Left forelimb (tissue), 1 donor: ENCODE data around the gene LOXL1.

ENCODE experiments used
- DNase-seq: peaks from one replicate; pipeline ENCODE4 v3.0.0-alpha.2; 2018; ENCODE audit warnings: low spot score

LOXL1 gene, protein sequence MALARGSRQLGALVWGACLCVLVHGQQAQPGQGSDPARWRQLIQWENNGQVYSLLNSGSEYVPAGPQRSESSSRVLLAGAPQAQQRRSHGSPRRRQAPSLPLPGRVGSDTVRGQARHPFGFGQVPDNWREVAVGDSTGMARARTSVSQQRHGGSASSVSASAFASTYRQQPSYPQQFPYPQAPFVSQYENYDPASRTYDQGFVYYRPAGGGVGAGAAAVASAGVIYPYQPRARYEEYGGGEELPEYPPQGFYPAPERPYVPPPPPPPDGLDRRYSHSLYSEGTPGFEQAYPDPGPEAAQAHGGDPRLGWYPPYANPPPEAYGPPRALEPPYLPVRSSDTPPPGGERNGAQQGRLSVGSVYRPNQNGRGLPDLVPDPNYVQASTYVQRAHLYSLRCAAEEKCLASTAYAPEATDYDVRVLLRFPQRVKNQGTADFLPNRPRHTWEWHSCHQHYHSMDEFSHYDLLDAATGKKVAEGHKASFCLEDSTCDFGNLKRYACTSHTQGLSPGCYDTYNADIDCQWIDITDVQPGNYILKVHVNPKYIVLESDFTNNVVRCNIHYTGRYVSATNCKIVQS

DNA sequence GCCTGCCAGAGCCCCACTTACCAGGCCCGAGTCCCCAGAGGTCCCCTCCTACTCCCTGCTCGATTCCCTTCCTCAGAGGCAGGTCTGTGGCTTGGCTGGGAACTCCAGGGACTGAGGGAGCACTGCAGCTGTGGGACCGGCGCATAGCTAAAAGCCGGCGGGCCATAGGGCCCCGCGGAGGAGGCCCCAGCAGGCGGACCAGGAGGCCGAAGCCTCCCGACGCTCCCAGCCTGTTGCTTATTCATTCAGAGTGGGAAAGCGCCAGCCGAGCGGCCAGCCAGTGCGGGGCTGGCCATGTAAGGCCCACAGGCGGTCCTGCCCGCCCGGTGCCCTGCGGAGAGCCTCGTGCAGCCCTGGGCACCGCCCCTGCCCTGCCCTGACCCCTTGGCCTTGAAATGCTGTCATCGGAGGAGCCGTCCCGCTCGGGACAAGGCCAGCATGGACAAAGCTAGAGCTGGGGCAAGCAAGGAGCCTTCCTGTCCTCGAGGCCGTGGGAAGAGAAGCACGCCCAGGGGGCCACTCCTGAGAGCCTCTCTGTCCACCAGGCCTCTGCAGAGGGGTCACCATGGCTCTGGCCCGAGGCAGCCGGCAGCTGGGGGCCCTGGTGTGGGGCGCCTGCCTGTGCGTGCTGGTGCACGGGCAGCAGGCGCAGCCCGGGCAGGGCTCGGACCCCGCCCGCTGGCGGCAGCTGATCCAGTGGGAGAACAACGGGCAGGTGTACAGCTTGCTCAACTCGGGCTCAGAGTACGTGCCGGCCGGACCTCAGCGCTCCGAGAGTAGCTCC is at the start of gene LOXL1:
LOXL1 (plus strand) TSS at position 244 of the 784 bp plus-strand sequence; CDS start at position 566, 322 bp downstream.
- peak; percentile 78 for DNase-seq

DNA sequence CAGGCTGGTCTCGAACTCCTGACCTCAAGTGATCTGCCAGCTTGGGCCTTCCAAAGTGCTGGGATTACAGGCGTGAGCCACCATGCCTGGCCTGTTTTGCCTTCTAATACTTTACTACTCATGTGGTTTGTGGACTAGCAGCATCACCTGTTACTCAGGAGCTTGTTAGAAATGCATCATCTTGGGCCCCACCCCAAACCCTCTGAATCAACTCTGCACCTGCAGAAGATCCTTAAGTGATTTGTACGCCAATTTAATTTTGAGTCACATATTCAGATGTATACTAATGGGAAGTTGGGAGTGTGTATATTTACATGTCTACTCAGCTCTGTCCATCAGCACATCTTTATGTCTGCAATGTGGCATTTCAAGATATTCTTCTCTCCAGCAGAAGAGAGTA is 46.8 kb upstream of the LOXL1 start:
- DNase-seq, result no peak

DNA sequence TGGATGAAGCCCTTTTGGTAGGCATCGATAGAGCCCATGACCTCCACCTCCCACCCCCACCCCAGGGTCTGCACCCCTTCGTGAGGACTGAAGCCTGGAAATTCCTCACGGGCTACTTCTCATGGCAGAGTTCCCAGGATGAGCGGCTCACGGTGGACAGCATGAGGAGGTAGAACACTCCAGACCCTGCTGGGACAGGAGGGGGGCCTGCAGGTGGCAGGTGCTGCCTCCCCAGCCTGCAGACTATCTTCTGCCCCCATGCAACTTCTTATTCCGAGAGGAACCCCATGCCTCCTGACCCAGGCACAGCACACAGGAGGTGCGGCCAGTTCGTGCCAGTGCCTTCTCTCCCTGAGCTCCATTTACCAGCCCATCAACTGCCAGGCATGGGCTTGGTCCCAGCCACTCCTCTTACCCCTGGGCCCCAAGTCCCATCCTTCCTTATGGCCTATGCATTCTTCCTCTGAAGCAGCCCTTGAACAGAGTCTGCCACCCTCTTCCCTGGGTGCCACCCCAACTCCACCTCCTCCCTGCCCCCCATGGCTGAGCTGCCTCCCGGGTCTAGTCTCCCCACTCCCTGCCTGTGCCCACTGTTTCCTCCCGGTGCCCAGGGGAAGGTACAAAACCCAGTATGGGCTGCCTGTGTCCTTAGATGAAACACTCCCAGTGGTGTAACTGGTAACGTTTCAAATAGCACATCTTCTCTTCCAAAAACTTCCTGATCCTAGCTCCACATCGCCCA is 44.5 kb upstream of the LOXL1 start:
- peak; percentile 60 for DNase-seq

DNA sequence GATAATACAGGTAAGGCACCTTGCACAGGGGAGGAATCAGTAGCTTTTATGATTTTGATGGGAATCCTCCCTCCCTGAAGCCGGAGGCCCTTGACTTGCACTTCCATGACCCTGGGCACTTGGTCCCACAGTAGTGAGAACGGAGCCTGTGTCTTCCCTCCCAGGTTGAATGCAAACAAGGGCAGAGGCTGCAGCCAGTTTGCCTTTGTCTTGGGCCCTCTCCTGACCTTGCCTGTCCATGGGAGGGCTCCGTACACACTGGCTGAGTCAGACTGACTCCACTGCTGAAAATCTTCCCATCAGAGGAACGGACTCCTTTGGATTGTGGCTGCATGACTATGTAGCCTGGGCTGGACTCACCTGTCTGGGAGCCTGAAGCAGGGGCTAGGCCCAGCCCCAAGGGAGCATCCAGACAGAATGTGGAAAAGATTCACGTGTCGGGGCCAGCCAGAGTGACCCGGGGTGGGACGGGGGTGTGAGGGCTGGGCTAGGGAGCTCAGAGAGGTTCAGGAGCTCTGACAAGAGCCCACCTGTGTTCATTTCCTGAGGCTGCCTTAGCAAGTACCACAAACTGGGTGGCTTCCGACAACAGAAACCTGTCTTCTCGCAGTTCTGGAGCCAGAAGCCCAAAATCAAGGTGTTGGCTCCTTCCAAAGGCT is 43.4 kb upstream of the LOXL1 start:
- DNase-seq, result peak; percentile 53

DNA sequence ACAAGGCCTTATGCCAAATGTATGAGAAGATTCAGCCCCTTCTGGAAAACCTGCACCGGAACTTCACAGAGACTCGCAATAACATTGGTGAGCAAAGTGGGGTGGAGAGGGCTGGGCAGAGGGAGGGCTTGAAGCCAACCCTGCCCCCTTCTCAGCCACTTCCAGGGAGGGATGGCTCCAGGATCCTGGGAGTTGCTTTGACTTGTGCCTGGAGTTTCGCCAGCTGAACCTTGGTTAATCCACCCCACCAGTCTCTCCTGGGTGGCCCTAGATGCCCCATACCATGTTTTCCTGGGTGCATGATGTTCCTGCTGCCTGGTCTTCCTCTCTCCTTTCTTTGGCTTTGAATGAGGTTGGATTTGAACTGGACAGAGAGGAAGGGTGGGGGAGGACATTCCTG is 42.1 kb upstream of the LOXL1 start:
- no peak for DNase-seq

DNA sequence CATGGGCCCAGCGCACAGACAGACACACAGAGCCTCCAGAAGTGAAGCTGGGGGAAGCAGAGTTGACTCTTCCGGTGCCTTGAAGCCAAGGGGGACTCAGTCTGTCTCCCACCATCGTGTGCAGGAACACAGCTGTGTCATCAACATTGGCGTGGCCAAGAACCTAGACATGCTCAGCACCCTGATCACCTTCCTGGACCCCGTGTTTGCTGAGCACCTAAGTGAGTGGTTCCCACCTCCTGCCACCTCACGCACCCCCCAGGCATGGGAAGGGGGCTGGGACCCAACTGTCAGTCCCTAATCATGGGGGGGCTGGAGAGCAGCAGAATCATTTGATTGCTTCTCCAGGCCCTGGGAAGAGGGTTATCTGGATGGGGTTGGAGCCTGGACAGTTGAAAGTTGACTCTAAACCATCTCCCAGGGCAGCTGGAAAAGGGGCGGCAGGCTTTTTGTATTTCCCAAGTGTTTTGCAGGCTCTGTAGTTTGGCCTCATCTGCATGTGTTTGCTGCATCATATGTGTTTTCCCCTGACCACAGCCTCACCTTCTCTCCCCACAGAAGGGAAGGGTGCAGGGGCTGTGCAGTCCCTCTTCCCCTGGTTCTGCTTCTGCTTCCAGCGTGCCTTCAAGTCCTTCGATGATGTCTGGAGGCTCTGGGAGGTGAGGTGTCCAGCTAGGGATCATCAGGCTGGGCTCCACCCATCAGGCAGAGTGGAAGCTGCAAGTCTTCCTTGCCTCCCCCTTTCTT is 40.1 kb upstream of the LOXL1 start:
- no peak for DNase-seq

DNA sequence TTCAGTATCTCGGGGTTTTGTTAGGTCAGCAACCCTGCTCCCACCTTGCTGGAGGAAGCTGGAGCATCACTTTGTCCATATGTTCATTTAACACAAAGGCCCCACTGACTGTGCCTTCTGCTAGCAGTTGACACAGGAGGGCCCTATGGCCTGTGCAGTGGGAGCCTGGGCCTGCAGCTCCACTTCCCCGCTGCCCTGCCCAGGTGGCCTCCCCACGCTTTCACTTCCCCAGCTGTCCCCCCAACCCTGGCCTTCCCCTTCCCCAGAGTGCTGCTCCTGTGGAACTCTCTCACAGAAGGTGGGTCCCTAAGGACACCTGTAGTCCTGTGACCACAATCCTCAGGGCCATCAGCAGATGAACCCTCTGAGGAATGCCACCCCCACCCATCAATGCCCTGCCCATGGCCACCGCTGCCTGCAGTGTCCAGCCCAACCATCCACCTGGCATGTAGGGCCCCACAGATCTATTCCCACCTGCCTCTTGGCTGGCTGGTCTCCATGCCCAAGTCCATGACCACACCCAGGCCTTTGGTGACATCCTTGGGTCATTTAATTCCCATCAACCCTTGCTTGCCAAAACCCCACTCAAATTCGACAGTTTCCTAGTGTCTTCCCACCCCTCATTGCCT is 39.4 kb upstream of the LOXL1 start:
- peak; percentile 33 for DNase-seq

DNA sequence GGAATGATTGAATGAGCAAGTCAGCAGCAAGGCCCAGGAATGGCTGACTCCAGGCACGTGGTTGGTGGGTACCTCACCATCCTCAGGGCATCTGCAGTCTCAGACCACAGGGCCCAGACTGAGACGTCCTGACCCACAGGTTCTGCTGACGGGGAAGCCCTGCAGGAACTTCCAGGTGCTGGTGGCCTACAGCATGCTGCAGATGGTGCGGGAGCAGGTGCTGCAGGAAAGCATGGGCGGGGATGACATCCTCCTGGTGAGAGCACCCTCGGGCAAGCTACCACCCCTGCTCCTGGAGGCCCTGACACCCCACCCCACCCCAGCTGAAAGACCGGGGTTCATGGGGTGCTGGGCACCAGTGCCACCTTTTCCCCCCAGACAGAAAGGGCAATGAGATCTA is 38.8 kb upstream of the LOXL1 start:
- DNase-seq, result peak; percentile 50

DNA sequence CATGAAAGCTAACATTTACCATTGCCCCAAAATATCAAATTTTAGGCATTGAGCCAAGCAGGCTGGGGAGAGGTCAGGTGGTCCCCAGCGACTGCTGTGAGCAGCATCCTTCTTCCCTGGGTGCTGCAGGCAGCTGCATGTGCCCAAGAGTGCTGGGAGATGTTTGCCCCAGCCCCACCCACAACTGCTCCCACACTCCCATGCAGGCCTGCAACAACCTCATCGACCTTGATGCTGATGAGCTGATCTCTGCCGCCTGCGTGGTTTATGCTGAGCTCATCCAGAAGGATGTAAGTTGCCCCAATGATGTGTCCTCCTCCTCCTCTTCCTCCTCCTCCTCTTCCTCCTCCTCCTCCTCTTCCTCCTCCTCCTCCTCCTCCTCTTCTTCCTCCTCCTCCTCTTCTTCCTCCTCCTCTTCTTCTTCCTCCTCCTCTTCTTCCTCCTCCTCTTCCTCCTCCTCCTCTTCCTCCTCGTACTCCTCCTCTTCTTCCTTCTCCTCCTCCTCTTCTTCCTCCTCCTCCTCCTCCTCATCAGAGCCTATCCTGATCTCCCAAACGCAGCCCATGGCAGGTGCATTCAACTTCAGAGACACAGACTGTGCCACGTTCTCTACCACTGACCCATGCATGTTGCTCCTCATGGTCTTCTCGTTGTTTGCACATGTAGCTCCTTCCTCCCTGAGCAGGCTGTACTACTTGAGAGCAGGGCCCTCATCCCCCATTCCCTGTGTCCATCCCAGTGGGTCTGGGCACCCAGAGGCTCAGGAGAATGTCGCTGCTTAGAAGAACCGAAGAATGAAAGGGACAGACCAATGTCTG is 37.8 kb upstream of the LOXL1 start:
- DNase-seq, result peak; percentile 30

DNA sequence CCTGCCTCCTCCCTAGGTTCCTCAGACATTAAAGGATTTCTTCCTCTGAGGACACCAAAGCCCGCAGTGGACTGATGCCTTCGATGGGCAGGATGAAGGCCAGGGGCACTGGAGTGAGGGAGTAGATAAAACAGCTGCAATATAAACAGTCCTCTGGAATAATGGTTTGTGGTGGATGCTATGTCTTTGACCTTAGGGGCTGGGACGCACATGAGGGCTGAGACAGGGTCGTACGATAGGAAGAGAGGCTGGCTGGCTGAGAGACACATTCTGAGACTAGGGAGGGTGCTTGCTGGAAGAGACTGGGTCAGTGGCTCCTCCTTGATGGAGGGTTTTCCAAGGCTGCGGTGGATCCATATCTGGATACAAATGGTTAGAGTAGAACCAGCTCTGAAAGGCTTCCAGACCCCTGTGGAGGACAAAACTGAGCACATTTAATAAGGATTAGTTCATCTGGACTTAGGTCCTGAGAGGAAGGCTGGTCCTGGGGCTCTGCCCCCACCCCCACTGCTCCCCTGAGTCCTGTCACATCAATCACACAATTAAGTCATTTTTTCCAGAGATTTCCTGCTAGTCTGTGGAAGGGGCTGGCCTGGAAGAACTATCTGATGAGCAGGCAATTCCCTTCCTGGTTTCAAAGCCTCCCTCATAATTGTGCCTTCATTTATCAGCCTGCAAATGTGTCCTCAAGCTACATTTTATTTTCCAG is 37.1 kb upstream of the LOXL1 start:
- DNase-seq, result peak; percentile 15

DNA sequence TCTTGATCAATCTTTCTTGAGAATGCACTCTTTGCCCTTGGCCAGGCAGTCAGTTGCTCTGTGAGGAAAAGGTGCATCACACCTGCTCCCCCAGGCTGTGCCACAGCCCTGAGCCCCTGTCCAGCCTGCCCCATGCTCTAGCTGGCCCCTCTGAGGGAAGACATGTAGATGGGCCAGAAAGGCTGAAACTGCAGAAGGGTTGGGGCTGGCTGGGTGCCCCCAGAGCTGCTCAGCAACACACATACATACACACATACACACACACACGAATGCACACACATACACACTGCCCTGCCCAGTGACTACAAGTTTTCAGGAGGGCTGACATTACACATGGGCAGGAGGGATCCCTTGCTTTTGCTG is 36.5 kb upstream of the LOXL1 start:
- DNase-seq, result no peak

DNA sequence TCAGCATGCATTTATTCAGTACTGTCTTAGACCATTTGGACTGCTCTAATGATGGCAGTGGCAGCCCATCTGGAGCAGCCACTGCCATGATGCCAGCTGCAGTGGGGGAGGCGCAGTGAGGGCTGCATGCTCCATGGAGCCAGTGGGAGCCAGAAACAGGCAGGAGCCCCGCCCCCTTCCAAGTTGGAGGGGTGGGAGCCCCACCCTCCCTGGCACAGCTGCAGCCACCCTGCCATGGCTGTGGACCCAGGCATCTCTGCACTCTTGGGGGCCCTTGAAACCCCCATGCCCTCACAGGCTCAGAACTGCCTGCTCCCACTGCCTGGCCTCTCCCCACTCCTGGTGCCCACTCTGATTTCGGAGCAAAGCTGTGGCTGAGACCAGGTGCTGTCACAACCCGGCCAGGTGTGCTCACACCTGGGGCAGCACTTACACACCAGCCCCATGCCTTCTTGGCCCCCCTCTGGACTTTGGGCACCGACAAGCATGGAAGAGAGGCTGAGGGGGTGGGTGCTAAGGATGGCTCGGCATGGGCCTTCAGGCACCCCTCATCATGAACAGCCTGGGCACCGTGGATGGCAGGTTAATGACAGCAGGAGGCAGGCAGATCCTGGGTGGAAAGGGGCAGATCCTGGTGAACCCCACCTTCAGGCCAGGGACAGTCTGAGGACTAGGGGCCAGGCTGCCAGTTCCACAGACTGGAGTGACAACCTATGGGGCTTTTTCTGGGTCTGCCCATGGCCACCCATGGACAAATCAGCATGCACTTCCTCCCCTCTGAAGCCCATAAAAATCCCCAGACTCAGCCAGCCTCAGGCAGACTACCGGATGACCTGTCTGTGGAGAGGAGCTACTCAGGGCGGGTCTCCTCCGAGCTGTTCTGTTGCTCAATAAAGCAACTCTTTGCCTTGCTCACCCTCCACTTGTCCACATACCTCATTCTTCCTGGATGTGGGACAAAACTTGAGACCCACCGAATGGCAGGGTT is 34.6 kb upstream of the LOXL1 start:
- DNase-seq, result no peak

DNA sequence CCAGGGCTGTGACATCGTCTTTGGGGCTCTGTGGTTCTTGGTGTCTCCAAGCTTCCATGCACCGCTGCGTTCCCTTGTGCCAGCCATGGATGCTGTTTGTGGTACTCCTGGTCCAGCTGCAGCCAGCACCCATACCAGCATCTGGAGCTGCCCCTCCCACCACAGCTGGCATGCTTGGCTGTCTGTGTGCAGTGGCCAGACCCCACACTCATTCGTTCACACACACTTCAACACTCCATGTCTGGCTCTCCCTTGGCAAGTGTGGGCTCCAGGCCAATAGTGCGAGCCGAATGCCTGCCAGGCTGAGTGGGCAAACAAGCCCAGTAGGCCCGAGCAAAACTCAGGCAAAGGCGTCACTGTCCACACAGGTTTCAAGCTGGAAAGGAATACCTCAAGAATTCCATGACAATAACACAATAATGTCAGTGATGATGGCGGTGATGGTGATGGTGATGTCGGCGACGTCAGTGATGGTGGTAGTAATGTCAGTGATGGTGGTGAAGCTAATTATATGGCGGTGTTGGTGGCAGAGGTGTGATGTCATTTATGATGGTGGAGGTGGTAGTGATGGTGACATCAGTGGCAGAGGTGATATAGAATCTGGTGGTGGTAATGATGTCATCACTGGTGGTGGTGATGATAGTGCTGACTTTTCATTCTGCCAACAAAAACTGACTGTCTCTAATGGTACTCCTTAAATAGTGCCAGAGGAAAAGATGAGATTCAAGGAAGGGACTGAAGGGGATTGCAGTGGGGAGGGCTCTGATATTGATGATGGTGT is 33.6 kb upstream of the LOXL1 start:
- DNase-seq, result no peak

DNA sequence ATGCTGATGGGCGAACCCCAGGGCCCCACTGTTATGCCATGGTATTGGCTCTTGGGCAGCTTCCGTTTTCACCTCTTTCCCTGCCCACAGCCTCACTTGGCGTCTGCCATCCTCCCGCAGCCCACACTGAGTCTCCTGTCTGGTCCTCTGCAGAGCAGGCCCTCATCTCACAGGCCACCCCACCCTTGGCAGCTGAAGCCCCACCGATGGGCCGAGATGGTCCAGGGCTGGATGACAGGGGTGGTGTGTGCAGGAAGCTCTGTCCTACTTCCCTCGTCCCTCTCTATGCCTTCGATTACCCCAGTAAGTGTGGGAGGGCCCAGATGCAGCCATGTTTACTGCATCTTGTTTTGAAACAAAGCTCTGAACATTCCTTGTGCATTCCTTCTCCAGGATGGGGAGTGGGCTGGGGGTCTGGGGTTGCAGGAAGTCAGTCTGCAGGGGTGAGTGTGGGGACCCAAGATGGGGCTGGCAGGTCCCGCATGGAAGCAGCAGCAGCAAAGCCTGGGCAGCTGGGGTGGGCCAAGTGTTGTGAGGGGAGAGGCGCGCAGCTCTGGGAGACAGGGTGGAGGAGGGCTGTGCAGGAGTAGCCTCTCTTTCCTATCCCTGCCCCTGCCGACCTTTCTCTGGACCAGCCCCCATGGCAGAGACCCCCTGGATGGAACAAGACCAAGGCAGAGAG is 32.0 kb upstream of the LOXL1 start:
- DNase-seq, result no peak

DNA sequence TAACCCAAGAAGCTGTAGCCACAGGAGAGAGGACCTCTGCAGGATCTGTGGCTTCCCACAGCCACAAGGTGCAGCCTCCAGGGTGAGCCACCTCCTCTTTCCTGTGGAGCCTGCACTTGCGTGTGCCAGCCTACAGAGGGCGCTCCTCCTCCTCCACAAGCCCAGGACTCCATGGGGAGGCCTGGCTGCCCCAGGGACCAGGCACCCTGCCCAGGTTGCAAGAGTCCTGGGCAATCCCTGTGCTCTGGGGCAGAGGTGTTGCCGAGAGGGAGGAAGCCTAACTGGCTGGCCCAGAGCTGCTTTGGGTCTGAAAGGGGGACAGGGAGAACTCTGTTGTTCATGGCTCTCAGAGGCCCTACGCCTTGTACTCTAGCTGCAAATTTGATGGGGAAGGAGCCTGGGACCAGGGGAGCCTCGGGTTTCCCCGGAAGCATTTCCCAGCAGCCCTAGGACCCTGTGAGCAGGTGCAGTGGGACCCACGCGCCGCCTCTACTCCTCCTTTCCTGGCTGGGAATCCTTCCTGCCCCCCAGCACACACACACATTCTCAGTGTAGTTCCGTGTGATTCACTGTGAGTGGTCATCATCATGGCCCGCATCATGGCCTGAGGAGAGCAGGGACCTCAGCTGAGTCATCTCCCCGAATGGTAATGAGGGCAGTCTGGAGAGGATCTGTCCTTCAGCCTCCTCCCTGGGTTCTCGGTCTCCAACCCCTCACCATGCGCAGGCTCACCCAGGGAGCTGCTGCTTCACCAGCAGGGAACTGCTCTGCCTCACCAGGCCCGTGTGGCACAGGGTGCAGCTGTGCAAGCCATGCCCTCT is 28.6 kb upstream of the LOXL1 start:
- DNase-seq, result no peak
